ENCODE data around the gene SHISAL2A. TPM values are rescaled to one million over a fixed set of nuclear protein-coding genes. Genes with fewer than 3 reads are reported as not detected.
A peak's percentile ranks its signal among the peaks of the same experiment; 100 is the strongest.

The SHISAL2A gene
- total and polyA plus RNA-seq, 2 of the 13 experiments (the other 11 are each of a cell fraction or from before 2014, with no cell fraction given), result not detected

DNA sequence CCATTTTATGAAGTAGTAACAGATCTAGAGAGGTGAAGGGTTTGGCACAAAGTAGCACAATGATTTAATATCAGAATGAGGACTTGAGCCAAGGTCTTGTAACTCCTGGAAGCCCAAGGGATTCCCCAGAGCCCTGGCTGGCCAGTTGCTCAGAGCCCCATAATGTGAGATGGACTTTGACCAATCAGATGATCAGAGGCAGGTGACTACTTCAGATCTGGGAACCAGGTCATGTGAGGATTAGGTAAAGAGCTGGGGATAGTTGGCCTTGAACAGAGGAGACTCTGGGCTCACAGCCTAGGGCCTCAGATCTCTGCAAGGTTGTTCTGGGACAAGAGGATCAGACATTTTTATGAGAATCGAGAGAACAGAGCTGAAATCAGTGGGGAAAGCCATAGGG, 18.9 kb downstream of the SHISAL2A start (continued):
- TF ChIP-seq, protein P1, sequence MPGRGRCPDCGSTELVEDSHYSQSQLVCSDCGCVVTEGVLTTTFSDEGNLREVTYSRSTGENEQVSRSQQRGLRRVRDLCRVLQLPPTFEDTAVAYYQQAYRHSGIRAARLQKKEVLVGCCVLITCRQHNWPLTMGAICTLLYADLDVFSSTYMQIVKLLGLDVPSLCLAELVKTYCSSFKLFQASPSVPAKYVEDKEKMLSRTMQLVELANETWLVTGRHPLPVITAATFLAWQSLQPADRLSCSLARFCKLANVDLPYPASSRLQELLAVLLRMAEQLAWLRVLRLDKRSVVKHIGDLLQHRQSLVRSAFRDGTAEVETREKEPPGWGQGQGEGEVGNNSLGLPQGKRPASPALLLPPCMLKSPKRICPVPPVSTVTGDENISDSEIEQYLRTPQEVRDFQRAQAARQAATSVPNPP (CRISPR knock-in tag; IDR thresholded peaks at IDR 0.05), result no peak
- TF ChIP-seq, protein P2, sequence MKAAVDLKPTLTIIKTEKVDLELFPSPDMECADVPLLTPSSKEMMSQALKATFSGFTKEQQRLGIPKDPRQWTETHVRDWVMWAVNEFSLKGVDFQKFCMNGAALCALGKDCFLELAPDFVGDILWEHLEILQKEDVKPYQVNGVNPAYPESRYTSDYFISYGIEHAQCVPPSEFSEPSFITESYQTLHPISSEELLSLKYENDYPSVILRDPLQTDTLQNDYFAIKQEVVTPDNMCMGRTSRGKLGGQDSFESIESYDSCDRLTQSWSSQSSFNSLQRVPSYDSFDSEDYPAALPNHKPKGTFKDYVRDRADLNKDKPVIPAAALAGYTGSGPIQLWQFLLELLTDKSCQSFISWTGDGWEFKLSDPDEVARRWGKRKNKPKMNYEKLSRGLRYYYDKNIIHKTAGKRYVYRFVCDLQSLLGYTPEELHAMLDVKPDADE (CRISPR knock-in tag; IDR thresholded peaks at IDR 0.05), result no peak
- no peak for TF ChIP-seq GTF3A (CRISPR knock-in tag; conservative IDR thresholded peaks at IDR 0.05)
- TF ChIP-seq MXD4 (CRISPR knock-in tag; IDR thresholded peaks at IDR 0.05), result no peak
- peak; percentile 92 for TF ChIP-seq ZNF644 (CRISPR knock-in tag; IDR thresholded peaks at IDR 0.05; ENCODE audit: low read depth)
- no peak for TF ChIP-seq CAMTA2 (CRISPR knock-in tag; IDR thresholded peaks at IDR 0.05; ENCODE audit: borderline replicate concordance)
- peak; percentile 30; the same call in 1 of the 2 replicates for TF ChIP-seq GATAD1 (CRISPR knock-in tag; IDR thresholded peaks at IDR 0.05)
- no peak; the same call in 1 of the 2 replicates for TF ChIP-seq MED1 (CRISPR knock-in tag; IDR thresholded peaks at IDR 0.05)
- no peak for TF ChIP-seq ZNF670 (CRISPR knock-in tag; IDR thresholded peaks at IDR 0.05; ENCODE audit: borderline replicate concordance)
- TF ChIP-seq REXO4 (CRISPR knock-in tag; IDR thresholded peaks at IDR 0.05; ENCODE audit: borderline replicate concordance), result no peak
- TF ChIP-seq KLF13 (CRISPR knock-in tag; IDR thresholded peaks at IDR 0.05), result no peak
- TF ChIP-seq IKZF1 (IDR thresholded peaks at IDR 0.05), result no peak
- TF ChIP-seq, protein P3, sequence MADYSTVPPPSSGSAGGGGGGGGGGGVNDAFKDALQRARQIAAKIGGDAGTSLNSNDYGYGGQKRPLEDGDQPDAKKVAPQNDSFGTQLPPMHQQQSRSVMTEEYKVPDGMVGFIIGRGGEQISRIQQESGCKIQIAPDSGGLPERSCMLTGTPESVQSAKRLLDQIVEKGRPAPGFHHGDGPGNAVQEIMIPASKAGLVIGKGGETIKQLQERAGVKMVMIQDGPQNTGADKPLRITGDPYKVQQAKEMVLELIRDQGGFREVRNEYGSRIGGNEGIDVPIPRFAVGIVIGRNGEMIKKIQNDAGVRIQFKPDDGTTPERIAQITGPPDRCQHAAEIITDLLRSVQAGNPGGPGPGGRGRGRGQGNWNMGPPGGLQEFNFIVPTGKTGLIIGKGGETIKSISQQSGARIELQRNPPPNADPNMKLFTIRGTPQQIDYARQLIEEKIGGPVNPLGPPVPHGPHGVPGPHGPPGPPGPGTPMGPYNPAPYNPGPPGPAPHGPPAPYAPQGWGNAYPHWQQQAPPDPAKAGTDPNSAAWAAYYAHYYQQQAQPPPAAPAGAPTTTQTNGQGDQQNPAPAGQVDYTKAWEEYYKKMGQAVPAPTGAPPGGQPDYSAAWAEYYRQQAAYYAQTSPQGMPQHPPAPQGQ (CRISPR knock-in tag; IDR thresholded peaks at IDR 0.05; ENCODE audit: borderline replicate concordance), result no peak
- no peak for TF ChIP-seq HDAC6 (IDR thresholded peaks at IDR 0.05; ENCODE audit: low read depth, low read length)
- no peak for TF ChIP-seq CENPX (CRISPR knock-in tag; IDR thresholded peaks at IDR 0.05)
- TF ChIP-seq CCAR2 (optimal IDR thresholded peaks at IDR 0.05; ENCODE audit: low read depth, low read length), result no peak
- no peak for TF ChIP-seq XRCC5 (optimal IDR thresholded peaks at IDR 0.05; ENCODE audit: low read length)
- TF ChIP-seq ZNF589 (CRISPR knock-in tag; conservative IDR thresholded peaks at IDR 0.05), result no peak
- TF ChIP-seq, protein P4, sequence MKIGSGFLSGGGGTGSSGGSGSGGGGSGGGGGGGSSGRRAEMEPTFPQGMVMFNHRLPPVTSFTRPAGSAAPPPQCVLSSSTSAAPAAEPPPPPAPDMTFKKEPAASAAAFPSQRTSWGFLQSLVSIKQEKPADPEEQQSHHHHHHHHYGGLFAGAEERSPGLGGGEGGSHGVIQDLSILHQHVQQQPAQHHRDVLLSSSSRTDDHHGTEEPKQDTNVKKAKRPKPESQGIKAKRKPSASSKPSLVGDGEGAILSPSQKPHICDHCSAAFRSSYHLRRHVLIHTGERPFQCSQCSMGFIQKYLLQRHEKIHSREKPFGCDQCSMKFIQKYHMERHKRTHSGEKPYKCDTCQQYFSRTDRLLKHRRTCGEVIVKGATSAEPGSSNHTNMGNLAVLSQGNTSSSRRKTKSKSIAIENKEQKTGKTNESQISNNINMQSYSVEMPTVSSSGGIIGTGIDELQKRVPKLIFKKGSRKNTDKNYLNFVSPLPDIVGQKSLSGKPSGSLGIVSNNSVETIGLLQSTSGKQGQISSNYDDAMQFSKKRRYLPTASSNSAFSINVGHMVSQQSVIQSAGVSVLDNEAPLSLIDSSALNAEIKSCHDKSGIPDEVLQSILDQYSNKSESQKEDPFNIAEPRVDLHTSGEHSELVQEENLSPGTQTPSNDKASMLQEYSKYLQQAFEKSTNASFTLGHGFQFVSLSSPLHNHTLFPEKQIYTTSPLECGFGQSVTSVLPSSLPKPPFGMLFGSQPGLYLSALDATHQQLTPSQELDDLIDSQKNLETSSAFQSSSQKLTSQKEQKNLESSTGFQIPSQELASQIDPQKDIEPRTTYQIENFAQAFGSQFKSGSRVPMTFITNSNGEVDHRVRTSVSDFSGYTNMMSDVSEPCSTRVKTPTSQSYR (CRISPR knock-in tag; IDR thresholded peaks at IDR 0.05; ENCODE audit: borderline replicate concordance), result no peak
- TF ChIP-seq ZNF616 (CRISPR knock-in tag; IDR thresholded peaks at IDR 0.05; ENCODE audit: low read depth), result no peak
- no peak for TF ChIP-seq SP2 (CRISPR knock-in tag; IDR thresholded peaks at IDR 0.05)
- TF ChIP-seq ZNF431 (CRISPR knock-in tag; IDR thresholded peaks at IDR 0.05; ENCODE audit: borderline replicate concordance, low read depth), result no peak
- TF ChIP-seq ARNT2 (CRISPR knock-in tag; IDR thresholded peaks at IDR 0.05; ENCODE audit: low read depth), result no peak

Measured in HepG2 (cell line).